HepG2 (cell line): ENCODE data around the gene SEBOX. TPM values are rescaled to one million over a fixed set of nuclear protein-coding genes. Genes with fewer than 3 reads are reported as not detected.

Experiments used
- BCL3 ChIP-seq: sonication (generic); formaldehyde crosslinking; IDR thresholded peaks from 2 replicates; pipeline ENCODE4 v1.5.1; 2020; ENCODE audit warnings: mild to moderate bottlenecking, missing genetic modification reagents, moderate library complexity
- CBX5 ChIP-seq: sonication (generic); formaldehyde crosslinking; IDR thresholded peaks from 2 replicates; pipeline ENCODE4 v1.4.0; 2020; ENCODE audit warnings: missing genetic modification reagents, borderline replicate concordance
- DZIP1 ChIP-seq: sonication (generic); formaldehyde crosslinking; IDR thresholded peaks from 2 replicates; pipeline ENCODE4 v1.5.0; 2020; ENCODE audit warnings: mild to moderate bottlenecking, missing genetic modification reagents
- HES4 ChIP-seq: sonication (generic); formaldehyde crosslinking; IDR thresholded peaks from 2 replicates; pipeline ENCODE4 v1.9.0; 2021; ENCODE audit warnings: mild to moderate bottlenecking, missing genetic modification reagents, borderline replicate concordance
- IRX3 ChIP-seq: sonication (generic); formaldehyde crosslinking; IDR thresholded peaks from 2 replicates; pipeline ENCODE4 v1.8.1; 2023; ENCODE audit warnings: mild to moderate bottlenecking, low read depth, missing genetic modification reagents, borderline replicate concordance
- STAT6 ChIP-seq: sonication (generic); formaldehyde crosslinking; IDR thresholded peaks from 2 replicates; pipeline ENCODE4 v1.4.0; 2020; ENCODE audit warnings: missing genetic modification reagents, mild to moderate bottlenecking, borderline replicate concordance
- ZBTB40 ChIP-seq, 2 experiments: fragments of 450-650 bp in 1 of 2; sonication (generic) in 1 of 2; formaldehyde crosslinking in 1 of 2; IDR thresholded peaks; 2 replicates each; pipeline versions ENCODE4 v1.6.1 to v1.8.0; 2016 to 2022; ENCODE audit warnings: antibody characterized with exemption in 1 of 2, mild to moderate bottlenecking in 1 of 2, missing genetic modification reagents in 1 of 2
- ZHX1 ChIP-seq: sonication (generic); formaldehyde crosslinking; IDR thresholded peaks from 2 replicates; pipeline ENCODE4 v1.8.1; 2022; ENCODE audit warnings: low read depth, mild to moderate bottlenecking, missing genetic modification reagents
- polyA plus RNA-seq, 8 experiments: library from polyadenylated mRNA; depleted of rRNA in 3 of 8; stranded (reverse) in 7 of 8; unstranded in 1 of 8; fragments of >200 nt; fragmentation: Illumina TruSeq in 4 of 8; extraction: Trizol in 4 of 8; gene quantifications; 2 replicates each; pipeline versions ENCODE4 v1.2.1 to v1.2.3, GENCODE V29; 2011 to 2016; ENCODE audit warnings: low read depth in 4 of 8, missing spikeins in 1 of 8, mixed read lengths in 1 of 8; ENCODE audit not compliant: insufficient read depth in 1 of 8
- total RNA-seq, 5 experiments: library from RNA; depleted of rRNA; stranded (reverse); fragments of >200 nt; fragmentation: Illumina TruSeq; extraction: Trizol; gene quantifications; 2 replicates each; pipeline ENCODE4 v1.2.3, GENCODE V29; 2016; ENCODE audit warnings: low read depth in 1 of 5

The SEBOX gene
- total and polyA plus RNA-seq, 2 of the 13 experiments (the other 11 are each of a cell fraction or from before 2014, with no cell fraction given), result not detected

GRCh38 chr17:28368306-28368831 is 3.4 kb upstream of the SEBOX start (continued):
- TF ChIP-seq BCL3 (CRISPR knock-in tag), result no peak
- no peak for TF ChIP-seq ZBTB40 (IDR thresholded peaks at IDR 0.05)
- no peak; the same call in 1 of the 2 replicates for TF ChIP-seq ZBTB40 (CRISPR knock-in tag; IDR thresholded peaks at IDR 0.05)
- peak; percentile 73; the same call in 1 of the 2 replicates for TF ChIP-seq STAT6 (CRISPR knock-in tag)
- no peak for TF ChIP-seq DZIP1 (CRISPR knock-in tag)
- no peak for TF ChIP-seq IRX3 (CRISPR knock-in tag)
- TF ChIP-seq CBX5 (CRISPR knock-in tag), result peak; percentile 13; the same call in 1 of the 2 replicates
- no peak for TF ChIP-seq ZHX1
- TF ChIP-seq HES4 (CRISPR knock-in tag), result no peak
